ENCODE data around the gene SCN1B.
"Not testable (repeated sequence)": the region's sequence is repeated elsewhere in the genome, so short reads cannot be mapped to it uniquely, and the experiment has no call there.

DNA sequence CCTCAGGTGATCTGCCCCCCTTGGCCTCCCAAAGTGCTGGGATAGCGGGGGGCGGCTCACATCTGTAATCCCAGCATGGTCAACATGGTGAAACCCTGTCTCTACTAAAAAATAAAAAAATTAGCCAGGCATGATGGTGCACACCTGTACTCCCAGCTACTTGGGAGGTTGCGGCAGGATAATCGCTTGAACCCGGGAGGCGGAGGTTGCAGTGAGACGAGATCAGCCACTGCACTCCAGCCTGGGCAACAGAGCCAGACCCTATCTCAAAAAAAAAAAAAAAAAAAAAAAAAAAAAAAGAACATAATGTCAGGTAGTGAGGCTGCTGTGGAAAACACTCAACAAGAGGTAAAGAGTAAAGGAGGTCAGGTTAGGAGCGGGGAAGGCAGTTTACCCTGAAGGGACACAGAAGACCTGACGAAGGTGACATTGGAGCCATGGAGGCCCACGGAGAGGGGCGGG lies 964 bp upstream of the SCN1B start:
- TF ChIP-seq, protein P1, sequence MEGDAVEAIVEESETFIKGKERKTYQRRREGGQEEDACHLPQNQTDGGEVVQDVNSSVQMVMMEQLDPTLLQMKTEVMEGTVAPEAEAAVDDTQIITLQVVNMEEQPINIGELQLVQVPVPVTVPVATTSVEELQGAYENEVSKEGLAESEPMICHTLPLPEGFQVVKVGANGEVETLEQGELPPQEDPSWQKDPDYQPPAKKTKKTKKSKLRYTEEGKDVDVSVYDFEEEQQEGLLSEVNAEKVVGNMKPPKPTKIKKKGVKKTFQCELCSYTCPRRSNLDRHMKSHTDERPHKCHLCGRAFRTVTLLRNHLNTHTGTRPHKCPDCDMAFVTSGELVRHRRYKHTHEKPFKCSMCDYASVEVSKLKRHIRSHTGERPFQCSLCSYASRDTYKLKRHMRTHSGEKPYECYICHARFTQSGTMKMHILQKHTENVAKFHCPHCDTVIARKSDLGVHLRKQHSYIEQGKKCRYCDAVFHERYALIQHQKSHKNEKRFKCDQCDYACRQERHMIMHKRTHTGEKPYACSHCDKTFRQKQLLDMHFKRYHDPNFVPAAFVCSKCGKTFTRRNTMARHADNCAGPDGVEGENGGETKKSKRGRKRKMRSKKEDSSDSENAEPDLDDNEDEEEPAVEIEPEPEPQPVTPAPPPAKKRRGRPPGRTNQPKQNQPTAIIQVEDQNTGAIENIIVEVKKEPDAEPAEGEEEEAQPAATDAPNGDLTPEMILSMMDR (IDR thresholded peaks at IDR 0.05), result not testable (repeated sequence)
- not testable (repeated sequence) for TF ChIP-seq POLR2A (IDR thresholded peaks at IDR 0.05)
